Muscle layer of duodenum (tissue), 2 donors: ENCODE data around the gene HYI.

Source experiments
- H3K27ac ChIP-seq: one replicate; pipeline ENCODE4 v1.7.0; 2013; ENCODE audit warnings: mild to moderate bottlenecking, low read length
- H3K27me3 ChIP-seq: one replicate; pipeline ENCODE4 v1.7.0; 2013; ENCODE audit warnings: low read depth, mild to moderate bottlenecking, control low read depth, low read length
- H3K36me3 ChIP-seq, 2 donors: one replicate each; pipeline ENCODE4 v1.7.0; 2013; ENCODE audit warnings: low read length in 2 of 2, control low read depth in 1 of 2, mild to moderate bottlenecking in 1 of 2; ENCODE audit not compliant: insufficient read depth in 2 of 2, control insufficient read depth in 1 of 2
- H3K4me1 ChIP-seq, 2 donors: one replicate each; pipeline ENCODE4 v1.7.0; 2013; ENCODE audit warnings: low read length in 2 of 2, mild to moderate bottlenecking in 2 of 2, control low read depth in 1 of 2, moderate library complexity in 1 of 2; ENCODE audit not compliant: insufficient read depth in 2 of 2, control insufficient read depth in 1 of 2
- H3K4me3 ChIP-seq, 2 donors: one replicate each; pipeline ENCODE4 v1.7.0; 2013; ENCODE audit warnings: low read length in 2 of 2, low read depth in 1 of 2, mild to moderate bottlenecking in 1 of 2
- H3K9me3 ChIP-seq, 2 donors: one replicate each; pipeline ENCODE4 v1.7.0; 2013; ENCODE audit warnings: low read length in 2 of 2, control low read depth in 1 of 2, mild to moderate bottlenecking in 1 of 2; ENCODE audit not compliant: control insufficient read depth in 1 of 2
- donor health status: healthy.

Gene HYI

DNA sequence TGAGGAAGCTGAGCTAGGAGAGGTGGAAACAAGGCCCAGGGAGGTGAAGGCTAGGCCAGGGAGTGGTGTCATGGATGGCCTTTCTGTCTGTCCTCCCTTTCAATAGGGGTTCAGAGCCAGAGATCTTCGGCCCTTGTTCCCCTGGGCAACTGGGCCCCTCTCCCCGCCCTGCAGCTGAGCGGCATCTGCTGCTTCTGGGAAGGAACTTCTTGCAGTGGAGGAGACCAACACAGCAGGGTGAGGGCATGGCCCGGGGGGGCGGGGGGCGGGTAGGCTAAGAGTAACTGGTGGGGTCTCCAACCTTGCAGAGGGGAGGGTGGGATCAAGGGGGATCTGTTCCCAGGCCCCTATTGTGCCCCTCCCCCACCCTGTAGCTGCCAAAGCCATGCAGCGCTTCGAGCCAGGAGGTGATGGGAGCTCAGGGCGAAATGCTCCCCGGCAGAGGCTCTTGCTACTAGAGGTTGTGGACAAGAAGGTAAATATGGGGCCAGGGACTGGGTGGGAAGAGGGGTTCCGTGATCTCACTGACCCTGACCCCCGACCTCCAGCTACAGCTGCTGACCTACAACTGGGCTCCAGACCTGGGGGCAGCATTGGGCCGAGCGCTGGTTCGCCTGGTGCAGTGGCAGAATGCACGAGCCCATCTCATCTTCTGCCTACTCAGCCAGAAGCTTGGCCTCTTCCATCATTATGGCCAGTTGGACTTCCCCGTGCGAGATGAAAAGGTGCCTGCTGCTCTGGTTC, 11.7 kb downstream of the HYI start:
- H3K9me3 ChIP-seq: no peaks in the 10 kb centered on the region
- H3K27me3 ChIP-seq: no peaks in the 10 kb centered on the region
- peaks cover 77 to 86% of the 10 kb centered on the region in 2 donors for H3K36me3 ChIP-seq
- no peak overlapping the region for H3K27ac ChIP-seq
- H3K4me1 ChIP-seq: no peaks in the 10 kb centered on the region
- H3K4me3 ChIP-seq: no peak overlapping the region

DNA sequence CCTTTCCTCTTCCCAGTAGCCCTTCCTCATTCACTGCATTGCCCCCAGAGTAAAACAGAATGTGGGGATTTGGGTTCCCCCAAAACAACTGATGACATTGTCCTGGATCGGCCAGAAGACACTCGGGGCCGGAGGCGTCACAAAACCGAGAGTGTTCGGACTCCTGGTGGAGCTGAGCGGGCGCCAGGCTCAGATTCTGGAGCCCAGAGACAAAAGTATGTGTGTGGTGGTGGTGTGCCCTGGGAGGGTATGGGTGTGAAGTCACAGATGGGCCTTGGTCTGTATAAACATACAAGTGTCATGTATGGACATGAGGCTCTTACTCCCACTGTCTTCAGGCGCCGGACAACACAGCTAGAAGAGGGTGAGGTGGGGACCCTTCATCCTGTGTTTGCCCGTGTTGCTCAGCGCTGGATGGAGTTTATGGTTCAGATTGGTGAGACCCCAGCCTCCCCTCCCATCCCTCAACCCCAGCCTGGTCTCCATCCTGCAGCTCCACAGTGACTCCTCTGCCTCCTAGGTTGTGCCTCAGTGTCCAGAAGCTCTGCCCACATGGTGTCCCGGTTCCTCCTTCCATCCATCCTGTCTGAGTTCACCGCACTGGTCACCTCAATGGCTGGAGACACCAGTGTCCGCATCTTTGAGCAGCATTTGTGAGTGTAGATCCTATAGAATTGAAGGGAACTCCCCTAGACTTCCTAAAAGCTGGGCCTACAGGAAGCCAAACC, 12.4 kb downstream of the HYI start:
- Histone ChIP-seq H3K27me3 (no peaks in the 10 kb centered on the region), H3K4me3 (no peak overlapping the region), H3K36me3 (peaks cover 70 to 78% of the 10 kb centered on the region in 2 donors), H3K9me3 (no peaks in the 10 kb centered on the region), H3K4me1 (no peaks in the 10 kb centered on the region), H3K27ac (no peak overlapping the region)

GRCh38 chr1:43440358-43440757, 13.4 kb downstream of the HYI start:
- H3K36me3 ChIP-seq: peaks cover 61 to 69% of the 10 kb centered on the region in 2 donors
- H3K27me3 ChIP-seq: no peaks in the 10 kb centered on the region
- H3K4me1 ChIP-seq: no peaks in the 10 kb centered on the region
- no peak overlapping the region for H3K4me3 ChIP-seq
- H3K27ac ChIP-seq: no peak overlapping the region
- no peaks in the 10 kb centered on the region for H3K9me3 ChIP-seq

DNA sequence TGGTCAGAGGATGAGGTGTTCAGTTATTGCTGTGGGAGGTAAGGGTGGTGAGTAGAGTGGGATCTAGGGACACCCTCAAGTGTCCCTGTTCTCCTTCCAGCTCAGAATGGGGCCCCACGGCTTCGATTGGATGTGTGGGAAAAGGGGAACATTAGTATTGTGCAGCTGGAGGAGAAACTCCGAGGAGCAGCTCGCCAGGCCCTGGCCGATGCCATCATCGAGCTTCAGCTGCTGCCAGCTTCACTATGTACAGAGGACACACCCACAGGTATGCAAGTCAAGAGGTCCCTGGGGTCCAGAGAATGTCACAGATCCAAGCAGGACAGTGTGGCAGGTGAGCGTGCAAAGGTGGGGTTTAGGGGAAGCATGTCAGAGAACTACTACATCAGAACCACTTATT, 13.9 kb downstream of the HYI start:
- H3K27ac ChIP-seq: no peak overlapping the region
- H3K27me3 ChIP-seq: no peaks in the 10 kb centered on the region
- peaks cover 57 to 68% of the 10 kb centered on the region in 2 donors for H3K36me3 ChIP-seq
- H3K9me3 ChIP-seq: no peaks in the 10 kb centered on the region
- H3K4me3 ChIP-seq: no peak overlapping the region
- H3K4me1 ChIP-seq: no peaks in the 10 kb centered on the region

DNA sequence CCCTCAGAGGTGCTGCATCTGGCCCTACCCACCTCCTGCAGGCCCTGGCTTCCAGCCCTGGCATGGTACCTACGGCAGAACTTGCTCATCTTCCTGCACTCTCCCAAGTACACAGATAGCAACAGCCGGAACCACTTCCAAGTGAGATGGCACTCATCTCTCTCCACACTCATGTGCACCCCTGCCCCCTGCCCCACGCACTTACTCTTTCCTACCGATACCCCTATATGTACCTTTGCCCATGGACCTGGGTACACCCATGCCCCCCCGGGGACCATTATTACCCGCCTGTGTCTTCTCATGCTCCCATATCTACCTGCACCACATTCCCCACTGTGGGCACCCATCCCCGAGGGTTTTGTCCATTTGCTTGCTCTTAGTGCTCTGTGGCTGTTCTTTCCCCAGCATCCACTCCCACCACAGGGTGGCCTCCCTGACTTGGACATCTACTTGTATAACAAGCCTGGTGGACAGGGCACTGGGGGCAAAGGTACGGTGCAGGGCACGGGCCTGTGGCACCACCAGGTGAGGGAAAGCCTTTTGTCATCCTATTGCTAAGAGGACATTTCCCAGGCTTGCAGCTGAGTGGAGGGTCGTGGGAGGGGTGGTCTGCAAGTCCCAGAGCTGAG, 14.7 kb downstream of the HYI start:
- H3K4me1 ChIP-seq: no peaks in the 10 kb centered on the region
- H3K4me3 ChIP-seq: no peak overlapping the region
- no peaks in the 10 kb centered on the region for H3K27me3 ChIP-seq
- no peak overlapping the region for H3K27ac ChIP-seq
- peaks cover 53 to 68% of the 10 kb centered on the region in 2 donors for H3K36me3 ChIP-seq
- H3K9me3 ChIP-seq: no peaks in the 10 kb centered on the region

- Histone ChIP-seq H3K4me3 (no peak overlapping the region), H3K36me3 (peaks cover 53 to 68% of the 10 kb centered on the region in 2 donors), H3K4me1 (no peaks in the 10 kb centered on the region), H3K9me3 (no peaks in the 10 kb centered on the region), H3K27me3 (no peaks in the 10 kb centered on the region), H3K27ac (no peak overlapping the region)
Measured at GRCh38 chr1:43438576-43438952, 15.2 kb downstream of the HYI start.

GRCh38 chr1:43438006-43438405, 15.7 kb downstream of the HYI start:
- Histone ChIP-seq H3K27ac (no peak overlapping the region), H3K9me3 (no peaks in the 10 kb centered on the region), H3K4me1 (no peaks in the 10 kb centered on the region), H3K4me3 (no peak overlapping the region), H3K27me3 (no peaks in the 10 kb centered on the region), H3K36me3 (peaks cover 51 to 68% of the 10 kb centered on the region in 2 donors)

DNA sequence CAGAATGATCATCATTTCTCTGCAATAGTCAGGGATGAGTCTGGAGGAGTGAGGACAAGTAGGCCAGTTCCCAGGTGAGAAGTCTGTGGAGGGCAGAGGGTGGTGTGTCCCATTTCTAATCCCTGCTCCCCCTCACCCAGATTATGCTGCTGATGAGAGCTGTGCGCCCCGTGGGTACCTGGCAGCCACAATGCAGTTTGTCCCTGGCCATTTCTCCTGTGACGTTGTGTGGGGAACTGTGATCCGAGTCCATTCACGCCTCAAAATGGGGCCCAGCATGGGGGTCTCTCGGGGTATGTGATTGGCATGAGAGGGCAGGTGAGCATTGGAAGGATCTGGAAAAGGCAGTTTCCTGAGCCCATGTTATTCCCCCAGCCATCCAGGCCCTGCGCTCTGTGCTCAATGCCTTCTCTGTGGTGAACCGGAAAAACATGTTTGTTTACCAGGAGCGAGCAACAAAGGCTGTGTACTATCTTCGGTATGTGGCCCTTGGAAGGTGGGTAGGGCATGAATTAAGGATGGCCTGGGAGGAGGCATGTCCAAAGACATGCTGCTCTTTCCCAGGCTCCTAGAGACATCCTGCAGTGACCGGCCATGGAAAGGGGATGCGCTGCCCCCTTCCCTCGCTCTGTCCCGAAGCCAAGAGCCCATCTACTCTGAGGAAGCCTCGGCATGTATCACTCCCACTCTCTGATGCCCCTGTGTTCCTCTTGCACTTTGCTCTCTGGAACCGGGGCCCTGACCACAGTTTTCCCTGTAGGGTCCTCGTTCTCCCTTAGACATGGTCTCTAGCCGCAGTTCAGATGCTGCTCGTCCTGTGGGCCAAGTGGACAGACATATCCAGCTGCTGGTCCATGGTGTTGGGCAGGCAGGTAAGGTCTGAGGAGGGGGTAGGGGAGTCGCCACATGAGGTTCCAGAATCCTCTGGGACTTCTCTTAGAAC, 16.4 kb downstream of the HYI start:
- Histone ChIP-seq H3K27me3 (no peaks in the 10 kb centered on the region), H3K36me3 (peaks cover 55 to 68% of the 10 kb centered on the region in 2 donors), H3K27ac (no peak overlapping the region), H3K4me1 (no peaks in the 10 kb centered on the region), H3K9me3 (no peaks in the 10 kb centered on the region), H3K4me3 (no peak overlapping the region)

DNA sequence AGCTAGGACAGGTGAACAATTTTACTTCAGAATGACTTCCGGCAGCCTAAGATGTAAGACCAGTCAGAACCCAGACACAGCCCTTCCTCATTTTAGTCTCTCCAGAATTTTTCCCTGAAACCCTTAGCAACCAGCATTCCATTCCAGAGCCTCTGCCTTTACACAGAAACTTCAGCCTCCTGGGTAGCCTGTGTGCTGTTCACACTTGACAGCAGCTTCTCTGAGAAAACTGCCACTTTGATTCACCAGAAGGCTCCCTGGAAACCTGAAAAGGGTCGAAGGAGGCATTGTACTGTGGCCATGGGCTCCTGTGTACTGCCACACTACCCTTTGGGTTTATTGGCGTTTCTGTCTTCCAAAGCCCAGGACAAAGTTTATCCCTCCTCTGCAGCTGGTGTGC, 17.4 kb downstream of the HYI start:
- H3K27ac ChIP-seq: no peak overlapping the region
- no peaks in the 10 kb centered on the region for H3K4me1 ChIP-seq
- peaks cover 60 to 68% of the 10 kb centered on the region in 2 donors for H3K36me3 ChIP-seq
- H3K27me3 ChIP-seq: no peaks in the 10 kb centered on the region
- no peaks in the 10 kb centered on the region for H3K9me3 ChIP-seq
- no peak overlapping the region for H3K4me3 ChIP-seq

- Histone ChIP-seq H3K36me3 (peaks cover 60 to 68% of the 10 kb centered on the region in 2 donors), H3K4me3 (no peak overlapping the region), H3K4me1 (no peaks in the 10 kb centered on the region), H3K27me3 (no peaks in the 10 kb centered on the region), H3K9me3 (no peaks in the 10 kb centered on the region), H3K27ac (peak overlapping the region; percentile 58)
Measured at GRCh38 chr1:43435146-43436145, 18.3 kb downstream of the HYI start.
